Heart left ventricle (tissue), 13 donors: ENCODE data around the gene NUF2.

Experiments used
- CTCF ChIP-seq, 12 donors: fragments of 200-600 bp; sonication (generic) in 4 of 12; IDR thresholded peaks; one replicate each; pipeline versions ENCODE4 v1.5.0 to v1.8.0; 2018 to 2022; ENCODE audit warnings: antibody characterized with exemption in 12 of 12, mild to moderate bottlenecking in 5 of 12
- POLR2A ChIP-seq, 2 donors: fragments of 450-650 bp; IDR thresholded peaks; one replicate each; pipeline ENCODE4 v1.6.1; 2017; ENCODE audit warnings: antibody characterized with exemption in 2 of 2, mild to moderate bottlenecking in 2 of 2, moderate library complexity in 2 of 2
- donor health status: ischemic (EF 13 %, LVEDD 7.1; RV severe dilation, severe dysfunction).
- donor health status: DM: no; HTN: yes; CAD: no.
- donor health status: DM: no; HTN: no; CAD: no.
- donor health status: ischemic (EF 25% LVEDD 6.9; RV normal size, moderate dysfunction).
- donor health status: ischemic (EF 25% LVEDD 5.7; RV mildly dilated, moderate dysfunction).
- donor health status: ischemic (EF 35%, LVEDD 5.7; RV mildly dilated, moderate dysfunction).
- donor health status: nonischemic (EF 11% LVEDD 7.7; RV severe dilation, severe dysfunction).
- donor health status: DM: yes; HTN: yes; CAD: no.
- donor health status: PGD.
- donor health status: ischemic (EF 29% LVEDD 5.4; RV normal size, mild dysfunction).
- donor health status: nonischemic (EF 23%, LVEDD 6.1; RV moderate dilation, normal function).

- TF ChIP-seq POLR2A (IDR thresholded peaks at IDR 0.05) (no peak), CTCF (IDR thresholded peaks at IDR 0.05) (no peak)
These were observed 46.0 kb downstream of the NUF2 start for GRCh38 chr1:163367721-163368120.
